Fibroblast of mammary gland (primary cell): ENCODE data around the gene NLGN2.

ENCODE experiments used
- DNase-seq: peaks from one replicate; pipeline ENCODE4 v3.0.0-alpha.2; 2010; ENCODE audit warnings: low read depth
- H3K4me3 ChIP-seq: 2 replicates; pipeline ENCODE4 v1.5.1; 2011; ENCODE audit warnings: low read depth, mild to moderate bottlenecking, low read length, moderate library complexity; ENCODE audit not compliant: control insufficient read depth
- TF ChIP-seq, protein P1 (sequence below): conservative IDR thresholded peaks from 2 replicates; pipeline ENCODE4 v1.5.1; 2011; ENCODE audit warnings: low read depth, low read length, inconsistent platforms; ENCODE audit not compliant: control insufficient read depth, insufficient read depth

The NLGN2 gene

DNA sequence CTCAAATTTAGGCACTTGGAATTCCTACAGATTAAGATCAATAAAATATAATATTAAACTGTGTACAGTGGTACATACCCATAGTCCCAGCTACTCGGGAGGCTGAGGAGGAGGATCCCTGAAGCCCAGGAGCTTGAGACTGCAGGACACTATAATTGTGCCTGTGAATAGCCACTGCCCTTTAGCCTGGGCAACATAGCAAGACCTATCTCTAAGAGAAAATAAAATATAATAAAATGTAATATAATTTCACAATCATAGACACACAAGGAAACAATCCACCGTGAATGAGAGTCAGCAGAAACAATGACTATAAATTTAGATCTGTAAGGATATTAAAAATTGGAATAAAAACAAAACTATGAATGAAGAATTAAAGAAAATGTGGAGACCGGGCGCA, 36.8 kb upstream of the NLGN2 start:
- no peak for DNase-seq
- TF ChIP-seq, protein P1, sequence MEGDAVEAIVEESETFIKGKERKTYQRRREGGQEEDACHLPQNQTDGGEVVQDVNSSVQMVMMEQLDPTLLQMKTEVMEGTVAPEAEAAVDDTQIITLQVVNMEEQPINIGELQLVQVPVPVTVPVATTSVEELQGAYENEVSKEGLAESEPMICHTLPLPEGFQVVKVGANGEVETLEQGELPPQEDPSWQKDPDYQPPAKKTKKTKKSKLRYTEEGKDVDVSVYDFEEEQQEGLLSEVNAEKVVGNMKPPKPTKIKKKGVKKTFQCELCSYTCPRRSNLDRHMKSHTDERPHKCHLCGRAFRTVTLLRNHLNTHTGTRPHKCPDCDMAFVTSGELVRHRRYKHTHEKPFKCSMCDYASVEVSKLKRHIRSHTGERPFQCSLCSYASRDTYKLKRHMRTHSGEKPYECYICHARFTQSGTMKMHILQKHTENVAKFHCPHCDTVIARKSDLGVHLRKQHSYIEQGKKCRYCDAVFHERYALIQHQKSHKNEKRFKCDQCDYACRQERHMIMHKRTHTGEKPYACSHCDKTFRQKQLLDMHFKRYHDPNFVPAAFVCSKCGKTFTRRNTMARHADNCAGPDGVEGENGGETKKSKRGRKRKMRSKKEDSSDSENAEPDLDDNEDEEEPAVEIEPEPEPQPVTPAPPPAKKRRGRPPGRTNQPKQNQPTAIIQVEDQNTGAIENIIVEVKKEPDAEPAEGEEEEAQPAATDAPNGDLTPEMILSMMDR, result no peak
- H3K4me3 ChIP-seq, result no peak overlapping the region

DNA sequence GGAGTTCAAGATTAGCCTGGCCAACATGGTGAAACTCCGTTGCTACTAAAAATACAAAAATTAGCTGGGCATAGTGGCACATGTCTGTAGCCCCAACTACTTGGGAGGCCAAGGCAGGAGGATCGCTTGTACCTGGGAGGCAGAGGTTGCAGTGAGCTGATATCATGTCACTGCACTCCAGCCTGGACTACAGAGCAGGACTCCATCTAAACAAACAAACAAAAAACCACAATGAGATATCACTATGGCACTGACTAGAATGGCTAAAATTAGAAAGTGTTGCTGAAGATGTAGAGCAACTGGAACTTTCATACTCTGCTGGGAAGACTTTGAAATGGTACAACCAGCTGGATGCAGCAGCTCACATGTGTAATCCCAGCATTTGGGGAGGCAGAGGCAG, 33.3 kb upstream of the NLGN2 start:
- no peak for DNase-seq
- no peak overlapping the region for H3K4me3 ChIP-seq
- TF ChIP-seq, protein P1, result no peak

DNA sequence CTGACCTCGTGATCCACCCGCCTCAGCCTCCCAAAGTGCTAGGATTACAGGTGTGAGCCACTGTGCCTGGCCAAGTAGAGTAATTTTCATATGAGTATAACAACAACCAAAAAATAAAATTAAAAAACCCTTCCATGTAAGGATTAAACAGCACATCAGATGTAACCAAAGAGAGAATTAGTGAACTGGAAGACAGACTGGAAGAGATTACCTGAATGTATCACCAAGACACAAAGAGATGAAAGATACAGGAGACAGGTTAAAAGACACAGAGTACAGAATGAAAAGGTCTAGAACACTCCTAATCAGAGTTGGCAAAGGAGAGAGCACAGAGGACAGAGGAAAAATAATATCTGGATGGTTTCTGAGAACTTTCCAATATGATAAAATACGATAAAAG, 28.5 kb upstream of the NLGN2 start:
- H3K4me3 ChIP-seq, result no peak overlapping the region
- DNase-seq, result no peak
- TF ChIP-seq, protein P1, result no peak

DNA sequence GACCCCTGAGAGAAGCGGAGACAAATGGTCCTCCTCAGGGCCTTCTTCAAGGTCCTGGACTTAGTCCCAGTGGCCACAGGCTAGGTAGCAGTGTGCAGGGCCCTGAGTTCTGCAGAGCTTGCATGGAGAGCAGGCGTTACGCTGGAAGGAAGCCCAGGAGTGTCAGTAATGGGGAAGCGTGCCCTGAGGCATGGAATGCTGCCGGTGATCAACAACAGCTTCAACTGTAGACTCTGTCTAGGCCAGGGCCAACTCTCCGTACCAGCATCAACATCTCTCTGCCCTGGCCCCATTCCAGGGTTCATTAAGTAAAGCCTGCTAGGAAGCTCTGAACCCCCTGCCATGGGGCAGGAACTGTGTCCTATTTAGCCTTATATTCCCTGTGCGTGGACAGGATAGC, 27.3 kb upstream of the NLGN2 start:
- H3K4me3 ChIP-seq, result no peak overlapping the region
- TF ChIP-seq, protein P1, result no peak
- no peak for DNase-seq

DNA sequence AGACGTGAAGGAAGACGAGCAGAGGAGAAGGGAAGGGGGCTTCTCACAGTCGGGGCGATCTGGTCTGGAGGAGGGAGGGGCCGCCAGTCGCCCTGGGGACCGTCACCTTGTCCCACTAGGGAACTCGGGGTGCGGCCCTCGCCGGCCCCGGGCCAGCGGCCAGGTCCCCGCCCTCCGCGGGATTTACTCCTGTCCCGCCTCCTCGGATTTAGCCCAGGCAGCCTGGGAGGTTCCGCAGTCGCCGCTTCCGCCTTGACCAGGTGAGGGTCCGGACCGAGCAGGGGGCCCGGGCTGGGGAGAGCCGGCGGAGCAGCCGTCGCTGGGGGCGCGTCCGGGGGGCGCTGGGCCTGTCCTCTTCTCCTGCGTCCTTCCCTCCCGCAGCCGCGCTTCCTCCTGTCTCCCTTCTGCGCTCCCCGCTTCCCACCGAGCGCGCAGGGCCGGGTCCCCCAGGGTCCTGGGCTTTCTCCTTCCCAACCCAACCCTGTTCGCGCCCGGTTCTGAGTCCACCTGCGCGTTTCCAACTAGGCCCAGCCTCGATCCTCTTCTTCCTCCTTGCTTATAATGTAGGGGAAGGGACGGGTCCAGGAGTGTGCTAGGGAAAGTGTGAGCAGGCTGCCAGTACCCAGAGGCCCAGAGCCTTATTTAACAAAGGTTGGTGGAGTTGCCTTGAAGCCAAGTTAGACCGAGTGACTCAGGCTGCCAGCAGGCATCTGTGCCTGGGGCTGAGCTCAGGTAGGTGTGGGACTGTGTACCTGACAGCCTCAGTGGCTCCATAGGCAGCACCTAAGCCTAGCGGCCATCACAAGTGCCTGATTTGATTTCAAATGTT, 26.6 kb upstream of the NLGN2 start, which contains the start of gene TNK1:
TSS of gene TNK1 (plus strand) at position 235 of the 829 bp plus-strand sequence. CDS start 1,838 bp downstream, outside the sequence.
- no peak for DNase-seq
- no peak within 1 kb of the TSS for H3K4me3 ChIP-seq
- TF ChIP-seq, protein P1, result no peak

DNA sequence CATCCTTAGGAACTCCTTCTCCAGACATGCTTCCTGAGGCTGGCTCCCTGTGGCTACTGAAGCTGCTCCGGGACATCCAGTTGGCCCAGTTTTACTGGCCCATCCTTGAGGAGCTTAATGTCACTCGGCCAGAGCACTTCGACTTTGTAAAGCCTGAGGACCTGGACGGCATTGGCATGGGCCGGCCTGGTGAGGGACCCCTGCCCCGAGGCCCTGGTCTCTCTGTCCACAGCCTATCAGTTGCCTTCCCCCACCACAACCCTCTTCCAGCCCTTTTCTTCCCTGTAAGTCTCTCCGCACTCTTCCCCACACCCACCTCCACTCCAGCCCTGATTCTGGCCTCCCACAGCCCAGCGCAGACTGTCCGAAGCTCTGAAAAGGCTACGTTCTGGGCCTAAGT, 24.7 kb upstream of the NLGN2 start:
- H3K4me3 ChIP-seq, result no peak overlapping the region
- TF ChIP-seq, protein P1, result no peak
- no peak for DNase-seq
